GM18520 (cell line): ENCODE data around the gene P2RX7.
"Not testable (repeated sequence)": the region's sequence is repeated elsewhere in the genome, so short reads cannot be mapped to it uniquely, and the experiment has no call there.

Experiments
- ATAC-seq: cut with Tn5 transposase; IDR thresholded peaks from one replicate; pipeline ENCODE4 v1.9.1; 2021; ENCODE audit not compliant: unreplicated experiment

P2RX7 gene

GRCh38 chr12:121133838-121134237, 1.2 kb downstream of the P2RX7 start:
- no peak for ATAC-seq

GRCh38 chr12:121135320-121135719, 2.6 kb downstream of the P2RX7 start:
- ATAC-seq, result no peak

DNA sequence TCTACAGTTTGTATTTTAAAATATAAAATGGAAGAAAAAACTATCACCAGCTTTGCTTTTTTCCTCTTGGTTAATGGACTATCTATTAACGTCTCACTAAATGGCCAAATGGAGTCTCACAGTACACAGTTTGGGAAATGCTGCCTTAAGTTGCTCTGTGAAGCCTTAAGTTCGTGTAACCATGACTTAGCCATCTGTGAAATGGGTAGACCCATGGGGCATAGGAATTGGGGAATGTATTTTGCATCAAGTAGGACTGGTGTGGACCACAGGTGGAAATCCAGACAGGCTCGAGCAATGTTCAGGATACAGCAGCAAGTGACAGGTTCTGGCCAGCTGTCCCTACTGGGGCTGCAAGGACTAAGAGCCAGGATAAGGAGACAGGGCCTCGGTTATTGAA, 4.8 kb downstream of the P2RX7 start:
- ATAC-seq, result no peak

GRCh38 chr12:121138284-121138683, 5.6 kb downstream of the P2RX7 start:
- ATAC-seq, result no peak

GRCh38 chr12:121139286-121139685, 6.6 kb downstream of the P2RX7 start:
- ATAC-seq, result no peak

DNA sequence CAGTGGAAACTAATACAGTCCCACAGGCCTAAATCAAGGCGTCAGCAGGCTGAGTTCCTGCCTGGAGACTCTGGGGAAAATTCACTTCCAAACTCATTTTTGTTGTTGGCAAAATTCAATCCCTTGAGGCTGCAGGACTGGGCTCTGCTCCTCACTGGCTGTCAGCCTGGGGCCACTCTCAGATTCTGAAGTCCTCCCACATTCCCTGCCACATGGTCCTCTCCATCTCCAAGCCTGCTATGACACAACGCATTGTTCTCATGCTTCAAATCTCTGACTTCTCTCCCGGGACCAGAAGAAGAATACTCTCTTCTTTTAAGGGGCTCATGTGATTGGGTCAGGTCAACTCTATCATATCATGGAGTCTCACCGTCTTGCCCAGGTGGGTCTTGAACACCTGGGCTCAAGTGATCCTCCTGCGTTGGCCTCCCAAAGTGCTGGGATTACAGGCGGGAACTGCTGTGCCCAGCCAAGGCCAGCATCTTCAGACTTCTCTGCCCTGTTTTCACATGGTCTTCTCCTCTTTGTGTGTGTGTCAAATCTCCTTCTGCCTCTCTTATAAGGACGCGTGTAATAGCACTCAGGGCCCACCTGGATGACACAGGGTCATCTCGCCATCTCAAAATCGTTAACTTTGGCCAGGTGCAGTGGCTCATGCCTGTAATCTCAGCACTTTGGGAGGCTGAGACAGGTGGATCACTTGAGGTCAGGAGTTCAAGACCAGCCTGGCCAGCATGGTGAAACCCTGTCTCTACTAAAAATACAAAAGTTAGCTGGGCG, 9.7 kb downstream of the P2RX7 start:
- ATAC-seq, result no peak

- ATAC-seq, result no peak
Measured at GRCh38 chr12:121144416-121144914, 11.8 kb downstream of the P2RX7 start.

GRCh38 chr12:121145221-121145620, 12.5 kb downstream of the P2RX7 start:
- no peak for ATAC-seq

DNA sequence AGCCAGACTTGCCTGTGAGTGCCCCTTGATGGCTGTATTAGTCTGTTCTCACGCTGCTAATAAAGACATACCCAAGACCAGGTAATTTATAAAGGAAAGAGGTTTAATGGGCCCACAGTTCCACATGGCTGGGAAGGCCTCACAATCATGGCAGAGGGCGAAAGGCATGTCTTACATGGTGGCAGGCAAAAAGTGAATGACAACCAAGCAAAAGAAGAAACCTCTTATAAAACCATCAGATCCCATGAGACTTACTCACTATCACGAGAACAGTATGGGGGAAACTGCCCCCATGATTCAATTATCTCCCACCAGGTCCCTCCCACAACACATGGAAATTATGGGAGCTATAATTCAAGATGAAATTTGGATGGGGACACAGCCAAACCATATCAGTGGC, 16.6 kb downstream of the P2RX7 start:
- ATAC-seq, result not testable (repeated sequence)

- no peak for ATAC-seq
Measured at GRCh38 chr12:121154793-121155375, 22.2 kb downstream of the P2RX7 start.

GRCh38 chr12:121156365-121156764, 23.7 kb downstream of the P2RX7 start:
- no peak for ATAC-seq

DNA sequence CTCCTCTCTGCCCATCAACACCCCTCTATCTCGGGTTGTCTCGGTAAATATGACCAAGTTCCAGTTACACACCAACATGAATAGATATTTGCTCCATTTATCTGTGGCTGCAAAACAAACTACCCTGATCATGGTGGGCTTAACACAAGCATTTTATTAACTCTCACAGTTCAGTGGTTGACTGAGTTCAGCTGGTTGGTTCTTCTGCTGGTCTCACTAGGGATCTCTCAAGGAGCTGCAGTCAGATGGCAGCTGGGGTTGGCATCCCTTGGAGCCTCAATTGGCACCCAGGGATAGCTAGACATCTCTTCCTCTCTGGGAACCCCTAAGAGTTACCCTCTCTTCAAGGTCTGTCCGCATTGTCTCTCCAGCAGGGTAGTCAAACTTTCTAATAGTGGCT, 25.4 kb downstream of the P2RX7 start:
- no peak for ATAC-seq

DNA sequence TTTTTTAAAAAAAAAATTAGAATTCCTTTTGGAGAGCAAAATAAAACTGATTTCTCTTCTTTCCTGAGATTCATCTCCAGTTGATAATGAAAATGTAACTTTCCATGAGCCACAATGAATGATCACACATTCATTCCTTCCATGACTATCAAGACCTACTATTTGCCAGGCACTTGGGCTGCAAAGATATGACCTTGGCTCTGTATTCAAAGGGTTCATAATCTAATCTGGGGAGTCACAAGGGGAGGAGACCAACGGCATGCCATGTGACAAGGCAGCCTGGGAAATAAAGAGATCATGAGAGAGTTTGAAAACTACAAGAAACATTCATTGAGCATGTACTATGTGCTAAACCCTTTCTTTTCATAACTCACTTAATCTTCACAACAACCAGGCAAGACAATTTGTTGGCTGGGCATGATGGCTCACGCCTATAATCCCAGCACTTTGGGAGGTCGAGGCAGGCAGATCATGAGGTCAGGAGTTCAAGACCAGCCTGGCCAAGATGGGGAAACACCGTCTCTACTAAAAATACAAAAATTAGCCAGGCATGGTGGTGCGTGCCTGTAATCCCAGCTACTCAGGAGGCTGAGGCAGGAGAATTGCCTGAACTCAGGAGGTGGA, 26.2 kb downstream of the P2RX7 start:
- ATAC-seq, result not testable (repeated sequence)

- ATAC-seq, result peak; percentile 75
Measured at GRCh38 chr12:121159467-121160307, 27.0 kb downstream of the P2RX7 start.

DNA sequence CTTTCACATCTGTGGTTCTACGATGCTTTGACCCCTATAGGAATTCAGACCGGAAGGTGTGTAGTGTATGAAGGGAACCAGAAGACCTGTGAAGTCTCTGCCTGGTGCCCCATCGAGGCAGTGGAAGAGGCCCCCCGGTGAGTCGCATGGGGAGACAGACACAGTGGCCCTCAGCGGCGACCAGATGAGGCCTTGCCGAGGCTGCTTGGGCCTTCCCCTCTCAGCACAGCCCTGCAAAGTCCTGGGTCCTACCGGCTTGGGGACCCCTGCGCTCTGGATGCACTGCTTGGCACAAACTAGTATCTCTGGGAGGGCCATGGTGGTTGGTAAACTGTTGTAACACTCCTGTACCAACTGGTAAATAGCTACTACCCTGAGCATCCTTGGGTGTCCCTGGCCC, 29.7 kb downstream of the P2RX7 start:
- ATAC-seq, result no peak

GRCh38 chr12:121162985-121163384, 30.3 kb downstream of the P2RX7 start:
- ATAC-seq, result no peak

- ATAC-seq, result not testable (repeated sequence)
Measured at GRCh38 chr12:121164839-121165238, 32.2 kb downstream of the P2RX7 start.

DNA sequence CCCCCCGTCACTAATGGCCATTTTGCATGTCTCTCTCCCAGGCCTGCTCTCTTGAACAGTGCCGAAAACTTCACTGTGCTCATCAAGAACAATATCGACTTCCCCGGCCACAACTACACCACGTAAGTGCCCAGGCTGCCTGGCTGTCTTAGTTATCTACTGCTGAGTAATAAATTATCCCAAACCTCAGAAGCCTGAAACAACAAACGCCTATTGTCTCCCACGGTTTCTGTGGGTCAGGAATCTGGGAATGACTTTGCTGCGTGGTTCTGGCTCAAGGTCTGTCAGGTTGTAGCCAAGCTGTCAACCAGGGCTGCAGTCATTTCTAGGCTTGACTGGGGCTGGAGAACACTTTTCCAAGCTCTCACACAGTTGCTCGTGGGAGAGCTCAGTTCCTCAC, 32.6 kb downstream of the P2RX7 start:
- ATAC-seq, result no peak

DNA sequence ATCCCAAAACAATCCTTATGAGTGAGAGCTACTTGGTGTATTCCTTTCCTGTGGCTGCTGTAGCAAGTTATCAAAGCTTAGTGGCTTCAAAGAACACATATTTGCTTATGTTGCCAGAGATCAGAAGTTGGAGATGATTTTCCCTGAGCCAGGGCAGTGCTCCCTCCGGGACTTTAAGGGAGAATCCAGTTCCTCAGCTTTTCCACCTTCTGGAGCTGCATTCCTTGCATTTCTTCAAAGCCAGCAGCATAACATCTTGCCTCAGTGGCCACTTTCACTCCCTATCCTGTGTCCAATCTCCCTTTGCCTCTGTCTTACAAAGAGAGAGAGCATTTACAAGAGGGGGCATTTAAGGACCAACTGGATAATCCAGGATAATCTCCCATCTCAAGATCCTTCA, 33.7 kb downstream of the P2RX7 start:
- no peak for ATAC-seq

GRCh38 chr12:121167232-121167820, 34.6 kb downstream of the P2RX7 start:
- no peak for ATAC-seq

- ATAC-seq, result no peak
Measured at GRCh38 chr12:121167951-121168350, 35.3 kb downstream of the P2RX7 start.
